Epithelial cell of esophagus (primary cell): ENCODE data around the gene ABTB2.

ENCODE experiments used
- DNase-seq: peaks from one replicate; pipeline ENCODE4 v3.0.0; 2010; ENCODE audit warnings: low read depth
- H3K4me3 ChIP-seq: 2 replicates; pipeline ENCODE4 v1.5.1; 2011; ENCODE audit warnings: mild to moderate bottlenecking, low read length, control low read depth
- CTCF ChIP-seq: IDR thresholded peaks from 2 replicates; pipeline ENCODE4 v1.5.1; 2011; ENCODE audit warnings: low read depth, mild to moderate bottlenecking, low read length, control low read depth, inconsistent platforms; ENCODE audit not compliant: insufficient read depth; ENCODE audit errors: missing control alignments

The ABTB2 gene

GRCh38 chr11:34145073-34145472, 212.7 kb downstream of the ABTB2 start:
- no peak overlapping the region for H3K4me3 ChIP-seq
- DNase-seq, result no peak
- no peak for TF ChIP-seq CTCF

GRCh38 chr11:34143048-34143447, 214.8 kb downstream of the ABTB2 start:
- DNase-seq, result no peak

GRCh38 chr11:34140149-34140548, 217.7 kb downstream of the ABTB2 start:
- H3K4me3 ChIP-seq, result no peak overlapping the region
- no peak for TF ChIP-seq CTCF
- no peak for DNase-seq

More at GRCh38 chr11:34143048-34143447, 214.8 kb downstream of the ABTB2 start:
- TF ChIP-seq CTCF, result no peak
- no peak overlapping the region for H3K4me3 ChIP-seq

GRCh38 chr11:34139346-34139745, 218.5 kb downstream of the ABTB2 start:
- no peak overlapping the region for H3K4me3 ChIP-seq
- TF ChIP-seq CTCF, result no peak
- DNase-seq, result no peak

- no peak for TF ChIP-seq CTCF
- H3K4me3 ChIP-seq, result no peak overlapping the region
- DNase-seq, result no peak
Measured at GRCh38 chr11:34136420-34136819, 221.4 kb downstream of the ABTB2 start.

- no peak for DNase-seq
- no peak for TF ChIP-seq CTCF
- H3K4me3 ChIP-seq, result no peak overlapping the region
Measured at GRCh38 chr11:34135439-34135838, 222.4 kb downstream of the ABTB2 start.

DNA sequence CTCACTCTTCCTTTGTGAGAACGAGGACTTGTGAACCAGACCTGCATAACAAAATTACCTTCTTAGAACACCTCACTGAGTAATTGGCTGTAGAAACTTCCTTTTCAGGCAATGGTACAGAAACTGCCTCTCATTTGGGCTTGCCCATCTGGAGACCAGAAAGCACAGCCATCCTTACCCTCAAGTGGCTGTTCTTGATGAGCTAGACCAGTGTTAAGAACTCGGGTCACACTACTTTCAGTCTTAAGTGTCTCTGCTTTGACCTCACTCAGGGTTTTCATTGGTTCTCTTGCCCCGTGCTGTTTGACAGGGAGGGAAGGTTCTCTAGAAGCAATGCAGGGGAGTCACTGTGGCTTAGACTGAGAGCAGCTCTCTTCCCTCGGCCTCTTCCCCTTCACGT, 223.0 kb downstream of the ABTB2 start:
- DNase-seq, result no peak
- no peak for TF ChIP-seq CTCF
- no peak overlapping the region for H3K4me3 ChIP-seq
